ENCODE data around the gene DNASE1L2. TPM values are rescaled to one million over a fixed set of nuclear protein-coding genes. Genes with fewer than 3 reads are reported as not detected.

Gene DNASE1L2
- total and polyA plus RNA-seq, 4 donors, result 0.13 to 0.67 (median 0.28) TPM

GRCh38 chr16:2244926-2245795, 8.9 kb downstream of the DNASE1L2 start (continued):
- TF ChIP-seq REST (IDR thresholded peaks at IDR 0.05) (no peak), EGR1 (IDR thresholded peaks at IDR 0.05; ENCODE audit: low read depth in 2 of 2) (no peak), RXRA (IDR thresholded peaks at IDR 0.05) (no peak), NR2F2 (IDR thresholded peaks at IDR 0.05) (no peak)

- Histone ChIP-seq H3K27ac (ENCODE audit: low read depth in 1 of 2, low read length in 2 of 2) (no peak overlapping the region), H3K9ac (ENCODE audit: low read depth in 1 of 2, low read length in 2 of 2) (no peak overlapping the region), H3K9me3 (ENCODE audit: control insufficient read depth in 4 of 4, low read length in 3 of 4) (no peaks in the 10 kb centered on the region), H3K27me3 (ENCODE audit: control insufficient read depth in 4 of 4, insufficient read depth in 4 of 4, low read length in 3 of 4) (no peaks in the 10 kb centered on the region), H3K36me3 (ENCODE audit: control insufficient read depth in 4 of 4, insufficient read depth in 3 of 4, low read depth in 1 of 4, low read length in 3 of 4) (peaks cover 13 to 46% (median 32%) of the 10 kb centered on the region in 4 donors), H3K4me3 (ENCODE audit: low read depth in 1 of 3, low read length in 3 of 3) (no peak overlapping the region), H3K4me1 (ENCODE audit: control insufficient read depth in 4 of 4, insufficient read depth in 4 of 4, low read length in 3 of 4) (peaks cover 4 to 20% (median 13%) of the 10 kb centered on the region in 4 donors)
- TF ChIP-seq FOXA2 (IDR thresholded peaks at IDR 0.05) (no peak), RXRA (IDR thresholded peaks at IDR 0.05) (no peak), RAD21 (IDR thresholded peaks at IDR 0.05) (no peak), CTCF (IDR thresholded peaks at IDR 0.05; ENCODE audit: low read depth, low read length, missing input control) (no peak), HNF4G (IDR thresholded peaks at IDR 0.05) (no peak), ZBTB33 (IDR thresholded peaks at IDR 0.05) (no peak), GABPA (IDR thresholded peaks at IDR 0.05 in 1 of 2, conservative IDR thresholded peaks at IDR 0.05 in 1 of 2) (no peak), EGR1 (IDR thresholded peaks at IDR 0.05; ENCODE audit: low read depth in 2 of 2) (no peak), FOXA1 (IDR thresholded peaks at IDR 0.05) (no peak), MAX (IDR thresholded peaks at IDR 0.05) (no peak), REST (IDR thresholded peaks at IDR 0.05) (no peak), HNF4A (conservative IDR thresholded peaks at IDR 0.05) (no peak), SP1 (IDR thresholded peaks at IDR 0.05) (no peak)
- DNase-seq (ENCODE audit: low spot score), result no peak
- WGBS, result 91% methylated on average over 18 of the region's 18 CpGs
These were observed 10.1 kb downstream of the DNASE1L2 start for GRCh38 chr16:2246301-2246885.

Data from liver (tissue), 9 donors.